Endothelial cell of umbilical vein (primary cell): ENCODE results near the gene CD300LG.

Source experiments
- EZH2 ChIP-seq: IDR thresholded peaks from 2 replicates; pipeline ENCODE4 v1.6.1; 2012; ENCODE audit warnings: borderline replicate concordance, low read depth, mild to moderate bottlenecking, moderate library complexity, low read length, inconsistent platforms; ENCODE audit not compliant: severe bottlenecking
- GATA2 ChIP-seq: IDR thresholded peaks from 2 replicates; pipeline ENCODE4 v1.7.0; 2011; ENCODE audit warnings: low read depth, mild to moderate bottlenecking, moderate library complexity, mixed read lengths, low read length; ENCODE audit not compliant: insufficient read length, insufficient read depth
- JUN ChIP-seq: IDR thresholded peaks from 2 replicates; pipeline ENCODE4 v1.6.1; 2011; ENCODE audit warnings: borderline replicate concordance, low read depth; ENCODE audit not compliant: insufficient read length, insufficient read depth
- MYC ChIP-seq: IDR thresholded peaks from one replicate; pipeline ENCODE4 v1.6.1; 2011; ENCODE audit warnings: mild to moderate bottlenecking, low read depth, low read length
- POLR2A ChIP-seq: IDR thresholded peaks from 2 replicates; pipeline ENCODE4 v1.6.1; 2012; ENCODE audit warnings: low read depth, mild to moderate bottlenecking, control low read depth, low read length
- POLR2AphosphoS5 ChIP-seq: IDR thresholded peaks from 2 replicates; pipeline ENCODE4 v1.6.1; 2012; ENCODE audit warnings: low read depth, mild to moderate bottlenecking, control low read depth, low read length, moderate library complexity; ENCODE audit not compliant: insufficient read depth
- TF ChIP-seq, protein P1 (sequence below), 2 donors: IDR thresholded peaks; 1 replicate in 1 of 2; 2 replicates in 1 of 2; pipeline ENCODE4 v1.5.1; 2011; ENCODE audit warnings: low read length in 2 of 2, mild to moderate bottlenecking in 2 of 2, moderate library complexity in 2 of 2, control low read depth in 1 of 2, inconsistent platforms in 1 of 2, low read depth in 1 of 2; ENCODE audit not compliant: insufficient read depth in 1 of 2; ENCODE audit errors: extremely low read depth in 1 of 2
- TF ChIP-seq, protein P2 (sequence below): IDR thresholded peaks from 2 replicates; pipeline ENCODE4 v1.6.1; 2011; ENCODE audit not compliant: insufficient read depth, insufficient read length

DNA sequence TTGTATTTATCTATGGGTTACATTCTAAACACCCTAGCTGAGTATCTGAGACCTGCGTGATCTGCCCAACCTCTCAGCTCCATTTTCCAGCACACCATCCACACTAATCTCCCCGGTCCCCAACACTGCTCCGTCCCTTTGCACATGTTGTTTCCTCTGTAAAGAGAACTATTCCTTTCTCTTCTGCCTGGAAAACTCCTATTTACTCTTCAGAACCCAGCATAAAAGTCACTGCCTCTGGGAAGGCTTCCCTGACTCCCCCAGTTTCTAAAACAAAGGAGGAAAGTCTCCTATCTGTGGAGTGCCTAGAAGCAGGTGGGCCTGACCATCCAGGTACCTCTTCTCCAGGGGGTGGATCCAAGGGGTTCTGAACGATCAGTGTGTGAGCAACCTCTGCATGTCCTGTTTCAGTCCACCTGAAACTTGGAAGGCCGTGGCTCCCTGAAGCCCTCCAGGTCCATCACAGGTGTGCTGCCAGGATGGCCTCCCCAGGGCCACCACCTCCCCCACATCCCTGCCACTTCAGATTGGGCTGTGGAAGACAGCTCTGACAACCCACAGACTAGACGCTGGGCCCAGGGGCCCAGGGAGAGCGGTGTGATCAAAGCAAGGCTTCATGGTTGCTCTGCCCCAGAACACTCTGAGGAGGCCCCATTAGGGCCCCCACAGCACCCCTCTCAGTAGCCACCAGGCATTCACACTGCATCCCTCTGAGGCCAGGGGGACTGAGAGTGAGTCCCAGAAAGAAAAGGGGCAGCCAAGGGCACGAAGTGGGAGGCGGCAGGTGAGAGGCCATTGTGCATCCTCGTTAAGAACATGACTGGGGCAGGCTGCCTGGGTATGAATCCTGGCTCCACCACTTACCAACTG, 34.3 kb upstream of the CD300LG start:
- TF ChIP-seq POLR2A (no peak), POLR2AphosphoS5 (no peak), EZH2 (no peak), GATA2 (no peak), JUN (no peak), MYC (no peak)
- TF ChIP-seq, protein P1, sequence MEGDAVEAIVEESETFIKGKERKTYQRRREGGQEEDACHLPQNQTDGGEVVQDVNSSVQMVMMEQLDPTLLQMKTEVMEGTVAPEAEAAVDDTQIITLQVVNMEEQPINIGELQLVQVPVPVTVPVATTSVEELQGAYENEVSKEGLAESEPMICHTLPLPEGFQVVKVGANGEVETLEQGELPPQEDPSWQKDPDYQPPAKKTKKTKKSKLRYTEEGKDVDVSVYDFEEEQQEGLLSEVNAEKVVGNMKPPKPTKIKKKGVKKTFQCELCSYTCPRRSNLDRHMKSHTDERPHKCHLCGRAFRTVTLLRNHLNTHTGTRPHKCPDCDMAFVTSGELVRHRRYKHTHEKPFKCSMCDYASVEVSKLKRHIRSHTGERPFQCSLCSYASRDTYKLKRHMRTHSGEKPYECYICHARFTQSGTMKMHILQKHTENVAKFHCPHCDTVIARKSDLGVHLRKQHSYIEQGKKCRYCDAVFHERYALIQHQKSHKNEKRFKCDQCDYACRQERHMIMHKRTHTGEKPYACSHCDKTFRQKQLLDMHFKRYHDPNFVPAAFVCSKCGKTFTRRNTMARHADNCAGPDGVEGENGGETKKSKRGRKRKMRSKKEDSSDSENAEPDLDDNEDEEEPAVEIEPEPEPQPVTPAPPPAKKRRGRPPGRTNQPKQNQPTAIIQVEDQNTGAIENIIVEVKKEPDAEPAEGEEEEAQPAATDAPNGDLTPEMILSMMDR (IDR thresholded peaks at IDR 0.05; ENCODE audit: extremely low read depth in 1 of 2, insufficient read depth in 1 of 2, low read depth in 1 of 2, low read length in 2 of 2): no peak
- TF ChIP-seq, protein P2, sequence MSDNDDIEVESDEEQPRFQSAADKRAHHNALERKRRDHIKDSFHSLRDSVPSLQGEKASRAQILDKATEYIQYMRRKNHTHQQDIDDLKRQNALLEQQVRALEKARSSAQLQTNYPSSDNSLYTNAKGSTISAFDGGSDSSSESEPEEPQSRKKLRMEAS: no peak
